GM12865 (cell line): ENCODE data around the gene CLIC4.

Experiments
- DNase-seq: peaks from one replicate; pipeline ENCODE4 v3.0.0; 2010; ENCODE audit warnings: low read depth
- H3K4me3 ChIP-seq: 2 replicates; pipeline ENCODE4 v1.5.1; 2011; ENCODE audit warnings: mild to moderate bottlenecking, low read depth, low read length, control low read depth
- CTCF ChIP-seq: IDR thresholded peaks from 2 replicates; pipeline ENCODE4 v1.5.1; 2011; ENCODE audit warnings: low read length, control low read depth, low read depth, inconsistent platforms; ENCODE audit not compliant: insufficient read depth; ENCODE audit errors: missing control alignments

Gene CLIC4

GRCh38 chr1:24742090-24742938, 2.9 kb upstream of the CLIC4 start:
- DNase-seq, result no peak
- no peak overlapping the region for H3K4me3 ChIP-seq

GRCh38 chr1:24743404-24744211, 1.6 kb upstream of the CLIC4 start:
- peak overlapping the region; percentile 31 for H3K4me3 ChIP-seq
- TF ChIP-seq CTCF, result no peak
- peak; percentile 86 for DNase-seq

More at GRCh38 chr1:24742090-24742938, 2.9 kb upstream of the CLIC4 start:
- no peak for TF ChIP-seq CTCF

GRCh38 chr1:24745711-24746413, 615 bp downstream of the CLIC4 start:
- DNase-seq, result peak; percentile 60
- peak overlapping the region; percentile 88 for H3K4me3 ChIP-seq

GRCh38 chr1:24748191-24749121, 3.2 kb downstream of the CLIC4 start:
- peak overlapping the region; percentile 88 for H3K4me3 ChIP-seq
- DNase-seq, result peak; percentile 80
- no peak for TF ChIP-seq CTCF

More at GRCh38 chr1:24745711-24746413, 615 bp downstream of the CLIC4 start:
- no peak for TF ChIP-seq CTCF

- peak overlapping the region; percentile 88 for H3K4me3 ChIP-seq
- no peak for TF ChIP-seq CTCF
These were observed 4.0 kb downstream of the CLIC4 start for GRCh38 chr1:24749252-24749651.

GRCh38 chr1:24749886-24750285, 4.6 kb downstream of the CLIC4 start:
- no peak for TF ChIP-seq CTCF
- no peak overlapping the region for H3K4me3 ChIP-seq
- no peak for DNase-seq

More at GRCh38 chr1:24749252-24749651, 4.0 kb downstream of the CLIC4 start:
- DNase-seq, result peak; percentile 59
